ENCODE data around the gene RGL1. TPM values are rescaled to one million over a fixed set of nuclear protein-coding genes. Genes with fewer than 3 reads are reported as not detected.
A peak's percentile ranks its signal among the peaks of the same experiment; 100 is the strongest.

RGL1 gene
- total RNA-seq, 4 donors from 2014 or later, result 57.3 to 81.8 (median 68.1) TPM

GRCh38 chr1:183879966-183880365 is 75.0 kb downstream of the RGL1 start:
- Histone ChIP-seq H3K9me3 (no peaks in the 10 kb centered on the region), H3K4me3 (no peak overlapping the region), H3K27ac (peak overlapping the region in 2 of 4 donors; percentile 39 to 79), H3K36me3 (peaks cover 0 to 19% (median 0%) of the 10 kb centered on the region in 3 donors), H3K4me1 (peaks cover 3 to 72% (median 45%) of the 10 kb centered on the region in 4 donors), H3K27me3 (no peaks in the 10 kb centered on the region)
- no peak for TF ChIP-seq EP300 (IDR thresholded peaks at IDR 0.05)
- TF ChIP-seq CTCF (IDR thresholded peaks at IDR 0.05), result no peak
- TF ChIP-seq POLR2A (IDR thresholded peaks at IDR 0.05), result no peak
- 53 to 62% methylated on average over 1 of the region's 1 CpG for WGBS, 2 donors
- DNase-seq (ENCODE audit: low spot score in 2 of 2), result no peak

GRCh38 chr1:183880531-183881243 is 75.8 kb downstream of the RGL1 start:
- Histone ChIP-seq H3K36me3 (peaks cover 0 to 27% (median 0%) of the 10 kb centered on the region in 3 donors), H3K27me3 (no peaks in the 10 kb centered on the region), H3K9me3 (no peaks in the 10 kb centered on the region), H3K27ac (peak overlapping the region in 3 of 4 donors; percentile 2 to 79 (median 61)), H3K4me3 (no peak overlapping the region), H3K4me1 (peaks cover 3 to 67% (median 42%) of the 10 kb centered on the region in 4 donors)
- TF ChIP-seq POLR2A (IDR thresholded peaks at IDR 0.05), result no peak
- no peak for TF ChIP-seq EP300 (IDR thresholded peaks at IDR 0.05)
- TF ChIP-seq CTCF (IDR thresholded peaks at IDR 0.05), result no peak
- DNase-seq (ENCODE audit: low spot score in 2 of 2), result no peak
- WGBS, 2 donors, result 83 to 84% methylated on average over 6 of the region's 6 CpGs

GRCh38 chr1:183881387-183882131 is 76.6 kb downstream of the RGL1 start:
- no peak overlapping the region for H3K4me3 ChIP-seq
- peak overlapping the region in 3 of 4 donors; percentile 2 to 79 (median 61) for H3K27ac ChIP-seq
- H3K4me1 ChIP-seq, result peaks cover under 1 to 63% (median 35%) of the 10 kb centered on the region in 4 donors
- DNase-seq (ENCODE audit: low spot score in 2 of 2), result no peak
- WGBS, 2 donors, result 13 to 16% methylated on average over 4 of the region's 4 CpGs
- H3K9me3 ChIP-seq, result no peaks in the 10 kb centered on the region
- H3K36me3 ChIP-seq, result peaks cover 0 to 27% (median 0%) of the 10 kb centered on the region in 3 donors
- no peaks in the 10 kb centered on the region for H3K27me3 ChIP-seq
- TF ChIP-seq CTCF (IDR thresholded peaks at IDR 0.05) (no peak), EP300 (IDR thresholded peaks at IDR 0.05) (no peak), POLR2A (IDR thresholded peaks at IDR 0.05) (no peak)

GRCh38 chr1:183882335-183883167 is 77.6 kb downstream of the RGL1 start:
- 73 to 78% methylated on average over 8 of the region's 8 CpGs for WGBS, 2 donors
- Histone ChIP-seq H3K36me3 (peaks cover 0 to 27% (median 0%) of the 10 kb centered on the region in 3 donors), H3K9me3 (no peaks in the 10 kb centered on the region), H3K27ac (peak overlapping the region in 2 of 4 donors; percentile 61 to 79), H3K27me3 (no peaks in the 10 kb centered on the region), H3K4me3 (no peak overlapping the region), H3K4me1 (peaks cover 0 to 64% (median 31%) of the 10 kb centered on the region in 4 donors)
- DNase-seq (ENCODE audit: low spot score in 2 of 2), result no peak
- no peak for TF ChIP-seq CTCF (IDR thresholded peaks at IDR 0.05)
- no peak for TF ChIP-seq EP300 (IDR thresholded peaks at IDR 0.05)
- TF ChIP-seq POLR2A (IDR thresholded peaks at IDR 0.05), result no peak

All from tibial nerve (tissue), 4 donors.